K562 (cell line): ENCODE results near the gene CACNA1C. TPM values are rescaled to one million over a fixed set of nuclear protein-coding genes. Genes with fewer than 3 reads are reported as not detected.

Source experiments
- ATAC-seq: fragments of 200-7000 bp; cut with Tn5 transposase; 3 replicates; pipeline ENCODE4 v1.9.1; 2020; ENCODE audit warnings: moderate library complexity
- BruUV-seq: library from RNA; stranded (reverse); fragments of 400-500 nt; replicated peaks from 2 replicates; lab custom pipeline; 2021; lab: Mats Ljungman, UMichigan
- CTCF ChIA-PET: fragments of 300-600 bp; formaldehyde crosslinking; extraction: SDS; loops from one replicate; lab custom pipeline; 2021; ENCODE audit warnings: low intra/inter-chr PET ratio; lab: Yijun Ruan, JAX
- POLR2A ChIA-PET: fragments of 300-600, 350-650 bp; sonication (Branson Sonifier 250); formaldehyde crosslinking; extraction: SDS; loops from one replicate; lab custom pipeline; 2021; ENCODE audit warnings: antibody characterized with exemption, inconsistent platforms; lab: Yijun Ruan, JAX
- DNase-seq, 4 experiments: peaks; one replicate each; pipeline versions ENCODE4 v3.0.0 to v3.0.0-alpha.2; 2011 to 2018; ENCODE audit warnings: low spot score in 3 of 4, mixed read lengths in 3 of 4; ENCODE audit errors: extremely low read depth in 1 of 4
- FAIRE-seq: peaks from 2 replicates; lab custom pipeline; 2011; peaks lifted over from hg19 to GRCh38; lab: Jason Lieb, UNC
- H2AFZ ChIP-seq: 2 replicates; pipeline ENCODE4 v1.6.0; 2011; ENCODE audit warnings: low read depth, low read length, control low read depth, inconsistent platforms
- H3K27ac ChIP-seq: fragments of 200-600 bp; 3 replicates; pipeline ENCODE4 v1.8.0; 2011; ENCODE audit warnings: low read depth, mild to moderate bottlenecking, control low read depth, inconsistent platforms, low read length, moderate library complexity, mixed read lengths; ENCODE audit errors: extremely low read depth
- H3K27me3 ChIP-seq, 2 experiments: fragments of 300-600 bp in 1 of 2; 2 replicates in 1 of 2; 3 replicates in 1 of 2; pipeline versions ENCODE4 v1.6.0 to v1.8.0; 2011; ENCODE audit warnings: inconsistent platforms in 2 of 2, low read length in 2 of 2, mild to moderate bottlenecking in 1 of 2, mixed read lengths in 1 of 2, moderate library complexity in 1 of 2; ENCODE audit not compliant: control insufficient read depth in 2 of 2, insufficient read depth in 2 of 2
- H3K36me3 ChIP-seq: fragments of 300-600 bp; 3 replicates; pipeline ENCODE4 v1.8.0; 2011; ENCODE audit warnings: mild to moderate bottlenecking, low read length, inconsistent platforms; ENCODE audit not compliant: control insufficient read depth, insufficient read depth
- H3K4me1 ChIP-seq, 2 experiments: fragments of 200-600 bp in 1 of 2; replicated peaks in 1 of 2; 2 replicates in 1 of 2; 3 replicates in 1 of 2; pipeline versions ENCODE4 v1.5.1 to v1.8.0; 2011; ENCODE audit warnings: inconsistent platforms in 2 of 2, low read length in 2 of 2, mild to moderate bottlenecking in 1 of 2, mixed read lengths in 1 of 2, moderate library complexity in 1 of 2; ENCODE audit not compliant: control insufficient read depth in 2 of 2, insufficient read depth in 2 of 2
- H3K4me2 ChIP-seq: 2 replicates; pipeline ENCODE4 v1.6.1; 2011; ENCODE audit warnings: low read length, control low read depth, inconsistent platforms, mixed read lengths; ENCODE audit not compliant: insufficient read depth
- H3K4me3 ChIP-seq: fragments of 200-600 bp; sonication (generic), shearing (Covaris generic); 2 replicates; pipeline ENCODE4 v1.5.1; 2016; ENCODE audit warnings: control low read depth, inconsistent platforms
- H3K79me2 ChIP-seq: fragments of 200-600 bp; 3 replicates; pipeline ENCODE4 v1.8.0; 2011; ENCODE audit warnings: low read length, inconsistent platforms; ENCODE audit not compliant: control insufficient read depth, insufficient read depth
- H3K9ac ChIP-seq, 2 experiments: 2 replicates each; pipeline versions ENCODE4 v1.6.0 to v1.6.1; 2011; ENCODE audit warnings: low read depth in 2 of 2, low read length in 2 of 2, control low read depth in 1 of 2, inconsistent platforms in 1 of 2, mild to moderate bottlenecking in 1 of 2, mixed read lengths in 1 of 2; ENCODE audit not compliant: insufficient read depth in 1 of 2
- H3K9me1 ChIP-seq: one replicate; pipeline ENCODE4 v1.6.0; 2011; ENCODE audit warnings: inconsistent platforms, mild to moderate bottlenecking, low read length, moderate library complexity; ENCODE audit not compliant: control insufficient read depth, insufficient read depth
- H3K9me3 ChIP-seq: replicated peaks from 2 replicates; pipeline ENCODE4 v1.5.1; 2011; ENCODE audit warnings: low read depth, low read length, inconsistent platforms; ENCODE audit not compliant: control insufficient read depth, insufficient read depth
- H4K20me1 ChIP-seq: replicated peaks from 2 replicates; pipeline ENCODE4 v1.6.1; 2011; ENCODE audit warnings: low read length, inconsistent platforms, mixed read lengths; ENCODE audit not compliant: control insufficient read depth, insufficient read depth
- CREBBP ChIP-seq: IDR thresholded peaks from one replicate; pipeline ENCODE4 v1.6.1; 2012; ENCODE audit warnings: low read depth, mild to moderate bottlenecking, control low read depth, inconsistent platforms, low read length
- CSDE1 ChIP-seq, 2 experiments: fragments of 450-650 bp; IDR thresholded peaks; 2 replicates each; pipeline ENCODE4 v1.6.1; 2016; ENCODE audit warnings: mild to moderate bottlenecking in 1 of 2
- HDAC8 ChIP-seq: fragments of 450-650 bp; IDR thresholded peaks from 2 replicates; pipeline ENCODE4 v1.6.1; 2016; ENCODE audit warnings: mild to moderate bottlenecking, missing genetic modification characterization, moderate library complexity, missing compliant biosample characterization
- HNRNPH1 ChIP-seq: fragments of 200-400 bp; formaldehyde crosslinking; optimal IDR thresholded peaks from 2 replicates; pipeline ENCODE3; 2017; ENCODE audit warnings: low read depth, mild to moderate bottlenecking, low read length, moderate library complexity
- KAT8 ChIP-seq: fragments of 450-650 bp; IDR thresholded peaks from 2 replicates; pipeline ENCODE4 v1.6.1; 2016; ENCODE audit warnings: low read depth, mild to moderate bottlenecking
- RFX7 ChIP-seq: fragments of 250-450 bp; sonication (Bioruptor Pico); IDR thresholded peaks from 2 replicates; pipeline ENCODE4 v1.5.1; 2021; ENCODE audit warnings: mild to moderate bottlenecking
- STAG1 ChIP-seq: sonication (generic); formaldehyde crosslinking; IDR thresholded peaks from 2 replicates; pipeline ENCODE4 v1.5.0; 2020; ENCODE audit warnings: missing genetic modification reagents, borderline replicate concordance
- STAT5B ChIP-seq: fragments of 250-450 bp; sonication (Bioruptor Pico); IDR thresholded peaks from 2 replicates; pipeline ENCODE4 v1.8.0; 2021; ENCODE audit warnings: mild to moderate bottlenecking, inconsistent platforms
- ZNF280A ChIP-seq: fragments of 450-650 bp; IDR thresholded peaks from 2 replicates; pipeline ENCODE4 v1.6.1; 2018; ENCODE audit warnings: mild to moderate bottlenecking, low read depth; ENCODE audit not compliant: partially characterized antibody
- WGBS: fragments of 100-300 bp; shearing (Covaris generic); methylation state at CpG from one replicate; pipeline ENCODE4 v1.1.6; 2016; ENCODE audit warnings: low coverage, mixed read lengths; ENCODE audit not compliant: insufficient coverage; ENCODE audit errors: missing lambda C conversion rate; 5-methylcytosine and 5-hydroxymethylcytosine counted together
- in situ Hi-C: fragments of 300-500 bp; cut with MboI; formaldehyde crosslinking; loops from 4 replicates; pipeline ENCODE4 v1.15.0; 2018; ENCODE audit warnings: inconsistent platforms, mixed read lengths
- intact Hi-C: fragments of 100-400 bp; cut with micrococcal nuclease; formaldehyde crosslinking; loops from 2 replicates; pipeline ENCODE4 v1.14.2; 2022
- polyA plus RNA-seq, 8 experiments: library from polyadenylated mRNA; depleted of rRNA in 4 of 8; stranded (reverse) in 5 of 8; unstranded in 3 of 8; fragments of >200 nt; fragmentation: Nextera tagmentation in 2 of 8; fragmentation: Illumina TruSeq in 1 of 8; extraction: Ambion mirVana in 2 of 8; extraction: Trizol in 1 of 8; gene quantifications; 2 replicates each; pipeline versions ENCODE4 v1.2.1 to v1.2.3, GENCODE V29; 2011 to 2014; ENCODE audit warnings: inconsistent platforms in 1 of 8, missing spikeins in 1 of 8
- total RNA-seq, 7 experiments: library from RNA; depleted of rRNA in 6 of 7; stranded (reverse); fragments of >200 nt in 6 of 7; fragmentation: Illumina TruSeq in 2 of 7; extraction: Trizol in 2 of 7; gene quantifications; 2 replicates each; pipeline versions ENCODE4 v1.2.1 to v1.2.3, GENCODE V29; 2011 to 2021; ENCODE audit warnings: low replicate concordance in 1 of 7

The CACNA1C gene
- total and polyA plus RNA-seq, 9 of the 15 experiments (the other 6 are each of a cell fraction or from before 2014, with no cell fraction given): not detected

GRCh38 chr12:2643576-2644135, 590.9 kb downstream of the CACNA1C start:
- no peaks in the 10 kb centered on the region for H3K9me3 ChIP-seq
- WGBS: 8% methylated on average over 7 of the region's 7 CpGs
- ATAC-seq (no peak), DNase-seq (no peak), FAIRE-seq (no peak)
- ChIA-PET POLR2A (interaction anchor here (0.6 kb wide), 1 partner anchor 9 kb away, joined by 3 read pairs; no protein-coding TSS in a partner anchor), CTCF (no interaction called here)
- no TSS peak for BruUV-seq
- peaks cover 0 to 28% of the 10 kb centered on the region in 2 experiments; a peak in 4 of 5 replicates for H3K27me3 ChIP-seq
- no peak overlapping the region for H3K9ac ChIP-seq
- H3K4me1 ChIP-seq: no peaks in the 10 kb centered on the region; a peak in 1 of 5 replicates
- no peaks in the 10 kb centered on the region for H3K36me3 ChIP-seq
- no peak overlapping the region for H3K4me3 ChIP-seq
- intact Hi-C loops: no loop called here
- peaks cover 3% of the 10 kb centered on the region for H3K9me1 ChIP-seq
- H2AFZ ChIP-seq: no peak overlapping the region
- H3K79me2 ChIP-seq: no peaks in the 10 kb centered on the region
- in situ Hi-C loops: no loop called here
- no peak for TF ChIP-seq STAT5B
- TF ChIP-seq CSDE1 (IDR thresholded peaks at IDR 0.05): no peak
- no peak for TF ChIP-seq CREBBP
- no peak for TF ChIP-seq STAG1
- TF ChIP-seq HNRNPH1: no peak
- TF ChIP-seq RFX7 (CRISPR knock-in tag): no peak
- no peak for TF ChIP-seq HDAC8 (tag)
- TF ChIP-seq KAT8: no peak
- TF ChIP-seq ZNF280A: no peak
- no peak overlapping the region for H3K4me2 ChIP-seq
- no peaks in the 10 kb centered on the region for H4K20me1 ChIP-seq
- H3K27ac ChIP-seq: no peak overlapping the region
